ENCODE measurements around the gene ACBD6.
A peak's percentile ranks its signal among the peaks of the same experiment; 100 is the strongest.

DNA sequence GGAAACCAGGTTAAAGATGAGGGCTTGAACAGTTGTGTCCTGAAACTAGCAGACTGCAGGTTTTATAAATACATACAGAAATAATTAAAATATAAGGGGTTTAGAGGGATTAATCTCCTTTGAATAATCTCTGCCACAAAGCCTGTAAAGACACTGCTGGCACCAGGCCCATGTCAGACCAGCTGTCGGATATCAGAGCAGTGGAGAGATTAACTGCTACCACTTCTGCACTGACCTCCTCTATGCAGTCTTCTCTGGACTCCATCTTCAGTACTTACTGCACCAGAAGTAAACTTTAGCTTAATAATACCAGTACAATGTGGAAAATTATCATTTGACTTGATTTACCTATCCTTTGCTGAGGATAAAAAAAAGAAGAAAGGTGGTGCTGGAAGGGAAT is 143.7 kb downstream of the ACBD6 start:
- TF ChIP-seq ZNF292 (tag by site-specific recombination; IDR thresholded peaks at IDR 0.05; ENCODE audit: borderline replicate concordance, low read depth): no peak
- TF ChIP-seq, protein P1, sequence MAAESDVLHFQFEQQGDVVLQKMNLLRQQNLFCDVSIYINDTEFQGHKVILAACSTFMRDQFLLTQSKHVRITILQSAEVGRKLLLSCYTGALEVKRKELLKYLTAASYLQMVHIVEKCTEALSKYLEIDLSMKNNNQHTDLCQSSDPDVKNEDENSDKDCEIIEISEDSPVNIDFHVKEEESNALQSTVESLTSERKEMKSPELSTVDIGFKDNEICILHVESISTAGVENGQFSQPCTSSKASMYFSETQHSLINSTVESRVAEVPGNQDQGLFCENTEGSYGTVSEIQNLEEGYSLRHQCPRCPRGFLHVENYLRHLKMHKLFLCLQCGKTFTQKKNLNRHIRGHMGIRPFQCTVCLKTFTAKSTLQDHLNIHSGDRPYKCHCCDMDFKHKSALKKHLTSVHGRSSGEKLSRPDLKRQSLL (tag by site-specific recombination; IDR thresholded peaks at IDR 0.05): no peak
- TF ChIP-seq, protein P2, sequence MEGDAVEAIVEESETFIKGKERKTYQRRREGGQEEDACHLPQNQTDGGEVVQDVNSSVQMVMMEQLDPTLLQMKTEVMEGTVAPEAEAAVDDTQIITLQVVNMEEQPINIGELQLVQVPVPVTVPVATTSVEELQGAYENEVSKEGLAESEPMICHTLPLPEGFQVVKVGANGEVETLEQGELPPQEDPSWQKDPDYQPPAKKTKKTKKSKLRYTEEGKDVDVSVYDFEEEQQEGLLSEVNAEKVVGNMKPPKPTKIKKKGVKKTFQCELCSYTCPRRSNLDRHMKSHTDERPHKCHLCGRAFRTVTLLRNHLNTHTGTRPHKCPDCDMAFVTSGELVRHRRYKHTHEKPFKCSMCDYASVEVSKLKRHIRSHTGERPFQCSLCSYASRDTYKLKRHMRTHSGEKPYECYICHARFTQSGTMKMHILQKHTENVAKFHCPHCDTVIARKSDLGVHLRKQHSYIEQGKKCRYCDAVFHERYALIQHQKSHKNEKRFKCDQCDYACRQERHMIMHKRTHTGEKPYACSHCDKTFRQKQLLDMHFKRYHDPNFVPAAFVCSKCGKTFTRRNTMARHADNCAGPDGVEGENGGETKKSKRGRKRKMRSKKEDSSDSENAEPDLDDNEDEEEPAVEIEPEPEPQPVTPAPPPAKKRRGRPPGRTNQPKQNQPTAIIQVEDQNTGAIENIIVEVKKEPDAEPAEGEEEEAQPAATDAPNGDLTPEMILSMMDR (tag by site-specific recombination; IDR thresholded peaks at IDR 0.05): no peak
- TF ChIP-seq, protein P3, sequence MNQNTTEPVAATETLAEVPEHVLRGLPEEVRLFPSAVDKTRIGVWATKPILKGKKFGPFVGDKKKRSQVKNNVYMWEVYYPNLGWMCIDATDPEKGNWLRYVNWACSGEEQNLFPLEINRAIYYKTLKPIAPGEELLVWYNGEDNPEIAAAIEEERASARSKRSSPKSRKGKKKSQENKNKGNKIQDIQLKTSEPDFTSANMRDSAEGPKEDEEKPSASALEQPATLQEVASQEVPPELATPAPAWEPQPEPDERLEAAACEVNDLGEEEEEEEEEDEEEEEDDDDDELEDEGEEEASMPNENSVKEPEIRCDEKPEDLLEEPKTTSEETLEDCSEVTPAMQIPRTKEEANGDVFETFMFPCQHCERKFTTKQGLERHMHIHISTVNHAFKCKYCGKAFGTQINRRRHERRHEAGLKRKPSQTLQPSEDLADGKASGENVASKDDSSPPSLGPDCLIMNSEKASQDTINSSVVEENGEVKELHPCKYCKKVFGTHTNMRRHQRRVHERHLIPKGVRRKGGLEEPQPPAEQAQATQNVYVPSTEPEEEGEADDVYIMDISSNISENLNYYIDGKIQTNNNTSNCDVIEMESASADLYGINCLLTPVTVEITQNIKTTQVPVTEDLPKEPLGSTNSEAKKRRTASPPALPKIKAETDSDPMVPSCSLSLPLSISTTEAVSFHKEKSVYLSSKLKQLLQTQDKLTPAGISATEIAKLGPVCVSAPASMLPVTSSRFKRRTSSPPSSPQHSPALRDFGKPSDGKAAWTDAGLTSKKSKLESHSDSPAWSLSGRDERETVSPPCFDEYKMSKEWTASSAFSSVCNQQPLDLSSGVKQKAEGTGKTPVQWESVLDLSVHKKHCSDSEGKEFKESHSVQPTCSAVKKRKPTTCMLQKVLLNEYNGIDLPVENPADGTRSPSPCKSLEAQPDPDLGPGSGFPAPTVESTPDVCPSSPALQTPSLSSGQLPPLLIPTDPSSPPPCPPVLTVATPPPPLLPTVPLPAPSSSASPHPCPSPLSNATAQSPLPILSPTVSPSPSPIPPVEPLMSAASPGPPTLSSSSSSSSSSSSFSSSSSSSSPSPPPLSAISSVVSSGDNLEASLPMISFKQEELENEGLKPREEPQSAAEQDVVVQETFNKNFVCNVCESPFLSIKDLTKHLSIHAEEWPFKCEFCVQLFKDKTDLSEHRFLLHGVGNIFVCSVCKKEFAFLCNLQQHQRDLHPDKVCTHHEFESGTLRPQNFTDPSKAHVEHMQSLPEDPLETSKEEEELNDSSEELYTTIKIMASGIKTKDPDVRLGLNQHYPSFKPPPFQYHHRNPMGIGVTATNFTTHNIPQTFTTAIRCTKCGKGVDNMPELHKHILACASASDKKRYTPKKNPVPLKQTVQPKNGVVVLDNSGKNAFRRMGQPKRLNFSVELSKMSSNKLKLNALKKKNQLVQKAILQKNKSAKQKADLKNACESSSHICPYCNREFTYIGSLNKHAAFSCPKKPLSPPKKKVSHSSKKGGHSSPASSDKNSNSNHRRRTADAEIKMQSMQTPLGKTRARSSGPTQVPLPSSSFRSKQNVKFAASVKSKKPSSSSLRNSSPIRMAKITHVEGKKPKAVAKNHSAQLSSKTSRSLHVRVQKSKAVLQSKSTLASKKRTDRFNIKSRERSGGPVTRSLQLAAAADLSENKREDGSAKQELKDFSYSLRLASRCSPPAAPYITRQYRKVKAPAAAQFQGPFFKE (tag by site-specific recombination; IDR thresholded peaks at IDR 0.05; ENCODE audit: borderline replicate concordance): no peak
- no peak for TF ChIP-seq ZNF366 (tag by site-specific recombination; conservative IDR thresholded peaks at IDR 0.05)
- TF ChIP-seq ZBTB7A (tag by site-specific recombination; IDR thresholded peaks at IDR 0.05; ENCODE audit: low read depth): no peak
- TF ChIP-seq TCF7L2 (IDR thresholded peaks at IDR 0.05; ENCODE audit: borderline replicate concordance, low read depth, low read length): no peak
- TF ChIP-seq, protein P4, sequence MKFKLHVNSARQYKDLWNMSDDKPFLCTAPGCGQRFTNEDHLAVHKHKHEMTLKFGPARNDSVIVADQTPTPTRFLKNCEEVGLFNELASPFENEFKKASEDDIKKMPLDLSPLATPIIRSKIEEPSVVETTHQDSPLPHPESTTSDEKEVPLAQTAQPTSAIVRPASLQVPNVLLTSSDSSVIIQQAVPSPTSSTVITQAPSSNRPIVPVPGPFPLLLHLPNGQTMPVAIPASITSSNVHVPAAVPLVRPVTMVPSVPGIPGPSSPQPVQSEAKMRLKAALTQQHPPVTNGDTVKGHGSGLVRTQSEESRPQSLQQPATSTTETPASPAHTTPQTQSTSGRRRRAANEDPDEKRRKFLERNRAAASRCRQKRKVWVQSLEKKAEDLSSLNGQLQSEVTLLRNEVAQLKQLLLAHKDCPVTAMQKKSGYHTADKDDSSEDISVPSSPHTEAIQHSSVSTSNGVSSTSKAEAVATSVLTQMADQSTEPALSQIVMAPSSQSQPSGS (tag by site-specific recombination; IDR thresholded peaks at IDR 0.05; ENCODE audit: low read depth): no peak
- TF ChIP-seq, protein P5, sequence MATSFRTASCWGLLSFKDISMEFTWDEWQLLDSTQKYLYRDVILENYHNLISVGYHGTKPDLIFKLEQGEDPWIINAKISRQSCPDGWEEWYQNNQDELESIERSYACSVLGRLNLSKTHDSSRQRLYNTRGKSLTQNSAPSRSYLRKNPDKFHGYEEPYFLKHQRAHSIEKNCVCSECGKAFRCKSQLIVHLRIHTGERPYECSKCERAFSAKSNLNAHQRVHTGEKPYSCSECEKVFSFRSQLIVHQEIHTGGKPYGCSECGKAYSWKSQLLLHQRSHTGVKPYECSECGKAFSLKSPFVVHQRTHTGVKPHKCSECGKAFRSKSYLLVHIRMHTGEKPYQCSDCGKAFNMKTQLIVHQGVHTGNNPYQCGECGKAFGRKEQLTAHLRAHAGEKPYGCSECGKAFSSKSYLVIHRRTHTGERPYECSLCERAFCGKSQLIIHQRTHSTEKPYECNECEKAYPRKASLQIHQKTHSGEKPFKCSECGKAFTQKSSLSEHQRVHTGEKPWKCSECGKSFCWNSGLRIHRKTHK (tag by site-specific recombination; IDR thresholded peaks at IDR 0.05): no peak
- TF ChIP-seq, protein P6, sequence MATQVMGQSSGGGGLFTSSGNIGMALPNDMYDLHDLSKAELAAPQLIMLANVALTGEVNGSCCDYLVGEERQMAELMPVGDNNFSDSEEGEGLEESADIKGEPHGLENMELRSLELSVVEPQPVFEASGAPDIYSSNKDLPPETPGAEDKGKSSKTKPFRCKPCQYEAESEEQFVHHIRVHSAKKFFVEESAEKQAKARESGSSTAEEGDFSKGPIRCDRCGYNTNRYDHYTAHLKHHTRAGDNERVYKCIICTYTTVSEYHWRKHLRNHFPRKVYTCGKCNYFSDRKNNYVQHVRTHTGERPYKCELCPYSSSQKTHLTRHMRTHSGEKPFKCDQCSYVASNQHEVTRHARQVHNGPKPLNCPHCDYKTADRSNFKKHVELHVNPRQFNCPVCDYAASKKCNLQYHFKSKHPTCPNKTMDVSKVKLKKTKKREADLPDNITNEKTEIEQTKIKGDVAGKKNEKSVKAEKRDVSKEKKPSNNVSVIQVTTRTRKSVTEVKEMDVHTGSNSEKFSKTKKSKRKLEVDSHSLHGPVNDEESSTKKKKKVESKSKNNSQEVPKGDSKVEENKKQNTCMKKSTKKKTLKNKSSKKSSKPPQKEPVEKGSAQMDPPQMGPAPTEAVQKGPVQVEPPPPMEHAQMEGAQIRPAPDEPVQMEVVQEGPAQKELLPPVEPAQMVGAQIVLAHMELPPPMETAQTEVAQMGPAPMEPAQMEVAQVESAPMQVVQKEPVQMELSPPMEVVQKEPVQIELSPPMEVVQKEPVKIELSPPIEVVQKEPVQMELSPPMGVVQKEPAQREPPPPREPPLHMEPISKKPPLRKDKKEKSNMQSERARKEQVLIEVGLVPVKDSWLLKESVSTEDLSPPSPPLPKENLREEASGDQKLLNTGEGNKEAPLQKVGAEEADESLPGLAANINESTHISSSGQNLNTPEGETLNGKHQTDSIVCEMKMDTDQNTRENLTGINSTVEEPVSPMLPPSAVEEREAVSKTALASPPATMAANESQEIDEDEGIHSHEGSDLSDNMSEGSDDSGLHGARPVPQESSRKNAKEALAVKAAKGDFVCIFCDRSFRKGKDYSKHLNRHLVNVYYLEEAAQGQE (tag by site-specific recombination; IDR thresholded peaks at IDR 0.05): no peak
- TF ChIP-seq KLF16 (tag by site-specific recombination; IDR thresholded peaks at IDR 0.05): no peak
- no peak for TF ChIP-seq KLF1 (tag by site-specific recombination; IDR thresholded peaks at IDR 0.05)
- TF ChIP-seq ZFP3 (tag by site-specific recombination; IDR thresholded peaks at IDR 0.05; ENCODE audit: low read depth): no peak
- peak; percentile 88 for TF ChIP-seq ZBTB17 (tag by site-specific recombination; IDR thresholded peaks at IDR 0.05)

All from HEK293 (cell line).